ENCODE data around the gene ZFAND2A.

DNA sequence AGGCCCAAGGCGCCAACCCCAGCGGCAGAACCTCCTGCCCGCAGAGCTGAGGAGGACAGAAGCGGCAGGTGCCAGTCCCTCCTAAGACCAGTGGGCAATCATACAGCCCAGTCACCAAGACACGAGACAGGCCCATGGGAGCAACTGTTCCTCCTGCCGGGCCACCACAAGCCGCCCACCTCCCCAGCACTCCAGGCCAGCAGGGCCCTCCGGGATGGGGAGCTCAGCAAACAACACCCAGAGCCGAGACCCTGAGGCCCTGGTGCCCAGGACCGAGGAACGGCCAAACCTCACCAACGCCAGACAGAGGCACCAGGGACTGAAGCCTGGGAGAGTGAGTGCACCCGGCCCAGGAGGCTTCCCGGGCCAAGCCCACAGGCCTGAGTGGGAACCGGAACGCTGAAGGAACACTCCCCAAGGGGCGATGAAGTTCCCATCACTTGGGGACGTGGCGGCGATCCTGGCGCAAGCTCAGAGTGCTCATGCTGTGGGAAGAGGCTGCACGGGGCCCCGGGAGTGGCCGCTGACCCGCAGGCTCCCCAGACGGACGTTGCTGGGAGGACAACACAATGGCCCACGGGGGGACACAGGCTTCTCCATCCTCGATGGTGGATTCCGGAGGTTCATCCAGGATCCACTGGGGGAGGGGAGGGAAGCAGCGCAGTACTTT is 37.0 kb downstream of the ZFAND2A start:
- no peak for TF ChIP-seq CTCF (IDR thresholded peaks at IDR 0.05)
- TF ChIP-seq POLR2AphosphoS5 (IDR thresholded peaks at IDR 0.05) = no peak
